Hepatocyte (in vitro differentiated cells): Measurements from ENCODE around the gene SIGLEC14. TPM values are rescaled to one million over a fixed set of nuclear protein-coding genes. Genes with fewer than 3 reads are reported as not detected.

Experiments used
- DNase-seq: peaks from one replicate; pipeline ENCODE4 v3.0.0-alpha.2; 2016; ENCODE audit warnings: low spot score
- H2AFZ ChIP-seq: fragments of 200-600 bp; sonication (generic); 2 replicates; pipeline ENCODE4 v1.6.0; 2016; ENCODE audit warnings: antibody characterized with exemption, mild to moderate bottlenecking
- H3K27ac ChIP-seq: fragments of 200-600 bp; sonication (generic); 2 replicates; pipeline ENCODE4 v1.5.1; 2016; ENCODE audit warnings: mild to moderate bottlenecking
- H3K27me3 ChIP-seq: fragments of 200-600 bp; sonication (generic); 2 replicates; pipeline ENCODE4 v1.6.1; 2016
- H3K36me3 ChIP-seq: fragments of 200-600 bp; sonication (generic); replicated peaks from 2 replicates; pipeline ENCODE4 v1.5.1; 2016; ENCODE audit warnings: low read depth; ENCODE audit not compliant: insufficient read depth
- H3K4me1 ChIP-seq: fragments of 200-600 bp; sonication (generic); 2 replicates; pipeline ENCODE4 v1.5.1; 2016; ENCODE audit warnings: mild to moderate bottlenecking, moderate library complexity; ENCODE audit not compliant: insufficient read depth
- H3K4me2 ChIP-seq: fragments of 200-600 bp; sonication (generic); 2 replicates; pipeline ENCODE4 v1.6.0; 2016
- H3K4me3 ChIP-seq: fragments of 200-600 bp; sonication (generic); 2 replicates; pipeline ENCODE4 v1.5.1; 2016; ENCODE audit warnings: mild to moderate bottlenecking
- H3K79me2 ChIP-seq: fragments of 200-600 bp; sonication (generic); 2 replicates; pipeline ENCODE4 v1.6.0; 2017; ENCODE audit warnings: mild to moderate bottlenecking
- H3K9me2 ChIP-seq: fragments of 200-600 bp; sonication (generic); replicated peaks from 2 replicates; pipeline ENCODE4 v1.6.0; 2017; ENCODE audit warnings: mild to moderate bottlenecking; ENCODE audit not compliant: insufficient read depth
- H3K9me3 ChIP-seq: fragments of 200-600 bp; sonication (generic); 2 replicates; pipeline ENCODE4 v1.5.1; 2016; ENCODE audit warnings: low read depth, mild to moderate bottlenecking
- H4K20me1 ChIP-seq: fragments of 200-600 bp; sonication (generic); 2 replicates; pipeline ENCODE4 v1.6.0; 2016; ENCODE audit warnings: mild to moderate bottlenecking; ENCODE audit not compliant: insufficient read depth, poor library complexity, severe bottlenecking
- CTCF ChIP-seq: fragments of 200-600 bp; sonication (generic); IDR thresholded peaks from 2 replicates; pipeline ENCODE4 v1.5.1; 2016; ENCODE audit warnings: antibody characterized with exemption, mild to moderate bottlenecking; ENCODE audit not compliant: poor library complexity
- EZH2 ChIP-seq: fragments of 200-600 bp; sonication (generic); IDR thresholded peaks from 2 replicates; pipeline ENCODE4 v1.6.1; 2016; ENCODE audit warnings: antibody characterized with exemption, mild to moderate bottlenecking, borderline replicate concordance
- EZH2phosphoT487 ChIP-seq: fragments of 200-600 bp; sonication (generic); IDR thresholded peaks from one replicate; pipeline ENCODE4 v1.6.1; 2018; ENCODE audit warnings: antibody characterized with exemption, mild to moderate bottlenecking, low read depth, moderate library complexity; ENCODE audit not compliant: unreplicated experiment, severe bottlenecking
- WGBS: methylation state at CpG from one replicate; pipeline ENCODE4 v1.1.6; 2016; ENCODE audit warnings: low lambda C conversion rate; ENCODE audit errors: missing lambda C conversion rate; 5-methylcytosine and 5-hydroxymethylcytosine counted together
- polyA plus RNA-seq: library from polyadenylated mRNA; unstranded; fragments of >200 nt; fragmentation: Nextera tagmentation; extraction: Ambion mirVana; gene quantifications from 2 replicates; pipeline ENCODE4 v1.2.1, GENCODE V29; 2016
- total RNA-seq: library from RNA; depleted of rRNA; stranded (reverse); fragments of >200 nt; gene quantifications from 2 replicates; pipeline ENCODE4 v1.2.3, GENCODE V29; 2014

SIGLEC14 gene
- total and polyA plus RNA-seq, 2 experiments from 2014 or later: 0.13 to 0.47 TPM

DNA sequence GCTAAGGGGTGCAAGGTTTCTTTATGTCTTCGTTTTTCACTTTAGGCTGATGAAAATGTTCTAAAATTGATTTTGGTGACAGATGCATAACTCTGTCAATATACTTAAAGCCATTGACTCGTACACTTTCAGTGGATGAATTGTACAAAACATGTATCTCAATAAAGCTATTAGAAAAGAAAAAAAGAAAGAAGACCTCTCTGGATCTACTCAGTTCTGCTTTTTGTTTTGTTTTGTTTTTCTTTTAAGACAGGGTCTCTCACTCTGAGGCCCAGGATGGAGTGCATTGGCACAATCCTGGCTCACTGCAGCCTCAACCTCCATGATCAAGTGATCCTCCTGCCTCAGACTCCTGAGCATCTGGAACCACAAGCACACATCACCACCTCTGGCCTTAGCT is 19.9 kb downstream of the SIGLEC14 start:
- WGBS: 24% methylated on average over 2 of the region's 2 CpGs
- H3K4me1 ChIP-seq: no peaks in the 10 kb centered on the region
- no peak overlapping the region for H3K4me3 ChIP-seq
- H3K79me2 ChIP-seq: no peaks in the 10 kb centered on the region
- no peak overlapping the region for H2AFZ ChIP-seq
- no peaks in the 10 kb centered on the region for H4K20me1 ChIP-seq
- no peaks in the 10 kb centered on the region for H3K9me3 ChIP-seq
- TF ChIP-seq EZH2 (no peak), EZH2phosphoT487 (no peak), CTCF (no peak)
- no peak for DNase-seq
- H3K4me2 ChIP-seq: no peak overlapping the region
- H3K9me2 ChIP-seq: no peaks in the 10 kb centered on the region
- no peaks in the 10 kb centered on the region for H3K36me3 ChIP-seq
- H3K27ac ChIP-seq: no peak overlapping the region
- H3K27me3 ChIP-seq: no peaks in the 10 kb centered on the region

DNA sequence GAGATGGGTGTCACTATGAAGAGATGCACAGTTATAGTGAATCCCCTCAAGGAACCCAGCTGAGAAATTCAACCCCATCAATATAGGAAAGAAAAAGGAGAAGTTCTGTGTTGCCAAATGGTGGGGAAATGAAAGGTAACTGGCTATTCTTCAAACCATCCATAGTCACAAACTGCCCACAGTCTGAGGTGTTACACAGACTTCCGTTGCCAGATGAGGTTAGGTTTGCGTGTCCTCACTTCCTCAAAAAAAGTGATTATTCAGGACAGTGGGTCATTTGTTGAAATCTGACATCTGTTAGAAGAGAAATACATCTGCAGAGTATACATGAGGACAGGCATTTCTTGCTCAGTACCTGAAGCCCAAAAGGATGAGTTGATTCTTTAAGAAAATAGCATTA is 25.4 kb downstream of the SIGLEC14 start:
- H3K27me3 ChIP-seq: no peaks in the 10 kb centered on the region
- H3K9me2 ChIP-seq: no peaks in the 10 kb centered on the region
- H3K27ac ChIP-seq: no peak overlapping the region
- DNase-seq: no peak
- no peak overlapping the region for H3K4me3 ChIP-seq
- WGBS: 70% methylated on average over 2 of the region's 2 CpGs
- H3K36me3 ChIP-seq: no peaks in the 10 kb centered on the region
- H3K9me3 ChIP-seq: no peaks in the 10 kb centered on the region
- no peaks in the 10 kb centered on the region for H3K79me2 ChIP-seq
- no peak overlapping the region for H3K4me2 ChIP-seq
- no peaks in the 10 kb centered on the region for H3K4me1 ChIP-seq
- H2AFZ ChIP-seq: no peak overlapping the region
- no peak for TF ChIP-seq CTCF
- H4K20me1 ChIP-seq: no peaks in the 10 kb centered on the region

DNA sequence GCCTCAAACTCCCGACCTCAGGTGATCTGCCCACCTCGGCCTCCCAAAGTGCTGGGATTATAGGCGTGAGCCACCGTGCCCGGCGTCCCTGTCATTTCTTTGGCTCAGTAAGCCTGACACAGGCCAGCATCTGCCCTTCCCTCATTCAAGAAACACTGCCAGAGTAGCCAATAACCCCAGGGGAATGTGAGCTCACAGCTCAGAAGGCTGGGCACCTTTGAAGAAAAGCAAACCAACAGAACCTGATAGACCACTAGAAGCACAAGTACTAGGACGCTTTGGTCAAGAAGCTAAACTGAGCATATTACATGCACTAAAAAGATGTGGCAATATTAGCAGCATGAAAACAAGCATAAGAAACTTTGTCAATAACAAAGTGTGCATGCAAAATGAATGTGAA is 30.6 kb downstream of the SIGLEC14 start:
- Histone ChIP-seq H2AFZ (no peak overlapping the region), H3K4me1 (no peaks in the 10 kb centered on the region), H3K4me3 (no peak overlapping the region), H3K4me2 (no peak overlapping the region), H3K27ac (no peak overlapping the region), H3K9me2 (no peaks in the 10 kb centered on the region), H3K36me3 (no peaks in the 10 kb centered on the region), H3K9me3 (no peaks in the 10 kb centered on the region), H3K79me2 (no peaks in the 10 kb centered on the region), H3K27me3 (no peaks in the 10 kb centered on the region), H4K20me1 (no peaks in the 10 kb centered on the region)
- no peak for DNase-seq
- TF ChIP-seq CTCF (no peak), EZH2phosphoT487 (no peak), EZH2 (no peak)
- 89% methylated on average over 7 of the region's 7 CpGs for WGBS

- Histone ChIP-seq H3K4me1 (no peaks in the 10 kb centered on the region), H3K4me2 (no peak overlapping the region), H4K20me1 (no peaks in the 10 kb centered on the region), H3K9me3 (no peaks in the 10 kb centered on the region), H3K27ac (no peak overlapping the region), H3K9me2 (no peaks in the 10 kb centered on the region), H2AFZ (no peak overlapping the region), H3K36me3 (no peaks in the 10 kb centered on the region), H3K4me3 (no peak overlapping the region), H3K27me3 (no peaks in the 10 kb centered on the region), H3K79me2 (no peaks in the 10 kb centered on the region)
- DNase-seq: no peak
- WGBS: 81% methylated on average over 5 of the region's 5 CpGs
- TF ChIP-seq EZH2phosphoT487 (no peak), CTCF (no peak), EZH2 (no peak)
Measured at GRCh38 chr19:51614789-51615188, 31.8 kb downstream of the SIGLEC14 start.
